ENCODE data around the gene MNX1.

DNA sequence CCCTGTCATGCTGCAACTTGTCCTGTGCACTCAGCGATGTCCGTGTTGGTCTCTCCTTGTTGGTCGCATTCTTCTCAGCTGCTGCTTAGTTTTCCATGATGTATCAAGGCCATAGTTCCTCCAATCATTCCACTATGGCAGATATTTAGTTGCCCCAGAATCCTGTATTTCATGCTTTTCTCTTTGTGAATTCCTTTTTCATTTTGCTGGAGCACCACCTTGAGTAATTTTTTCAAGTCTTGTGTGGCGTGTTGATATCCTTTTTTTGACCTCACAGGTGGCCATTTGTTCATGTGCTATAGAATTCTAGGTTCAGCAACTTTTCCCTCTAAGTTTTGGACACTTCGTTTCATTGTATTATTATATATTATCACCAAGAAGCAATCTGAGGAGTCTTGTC, 42.7 kb upstream of the MNX1 start:
- TF ChIP-seq ELF4 (IDR thresholded peaks at IDR 0.05) (no peak), FOXK2 (IDR thresholded peaks at IDR 0.05) (no peak), ARNT (IDR thresholded peaks at IDR 0.05) (no peak), SUZ12 (IDR thresholded peaks at IDR 0.05) (no peak), FOXM1 (IDR thresholded peaks at IDR 0.05; ENCODE audit: borderline replicate concordance) (no peak), BHLHE40 (IDR thresholded peaks at IDR 0.05; ENCODE audit: borderline replicate concordance) (no peak), NFRKB (IDR thresholded peaks at IDR 0.05) (no peak), SP1 (IDR thresholded peaks at IDR 0.05) (no peak), TARDBP (IDR thresholded peaks at IDR 0.05) (no peak), ZNF384 (IDR thresholded peaks at IDR 0.05) (no peak), HDGF (IDR thresholded peaks at IDR 0.05; ENCODE audit: borderline replicate concordance) (no peak), CTBP1 (IDR thresholded peaks at IDR 0.05; ENCODE audit: borderline replicate concordance) (no peak), L3MBTL2 (conservative IDR thresholded peaks at IDR 0.05) (no peak)
- TF ChIP-seq, protein P1, sequence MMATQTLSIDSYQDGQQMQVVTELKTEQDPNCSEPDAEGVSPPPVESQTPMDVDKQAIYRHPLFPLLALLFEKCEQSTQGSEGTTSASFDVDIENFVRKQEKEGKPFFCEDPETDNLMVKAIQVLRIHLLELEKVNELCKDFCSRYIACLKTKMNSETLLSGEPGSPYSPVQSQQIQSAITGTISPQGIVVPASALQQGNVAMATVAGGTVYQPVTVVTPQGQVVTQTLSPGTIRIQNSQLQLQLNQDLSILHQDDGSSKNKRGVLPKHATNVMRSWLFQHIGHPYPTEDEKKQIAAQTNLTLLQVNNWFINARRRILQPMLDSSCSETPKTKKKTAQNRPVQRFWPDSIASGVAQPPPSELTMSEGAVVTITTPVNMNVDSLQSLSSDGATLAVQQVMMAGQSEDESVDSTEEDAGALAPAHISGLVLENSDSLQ (IDR thresholded peaks at IDR 0.05), result no peak
